GM13977 (cell line): ENCODE data around the gene WASF2.

Experiments
- DNase-seq: peaks from one replicate; pipeline ENCODE4 v3.0.0; 2012; ENCODE audit warnings: low spot score
- in situ Hi-C: fragments of 300-500 bp; cut with MboI; formaldehyde crosslinking; loops from one replicate; pipeline ENCODE4 v1.12.0; 2022; ENCODE audit warnings: low sequenced_read_pairs, low pct_unique_long_range_greater_than_20kb, mixed read lengths, inconsistent platforms; ENCODE audit not compliant: unreplicated experiment
- TF ChIP-seq, protein P1 (sequence below): IDR thresholded peaks from 2 replicates; pipeline ENCODE4 v1.5.1; 2012; ENCODE audit warnings: mild to moderate bottlenecking, control low read depth; ENCODE audit not compliant: insufficient read depth; ENCODE audit errors: extremely low read depth, missing control alignments

Gene WASF2

DNA sequence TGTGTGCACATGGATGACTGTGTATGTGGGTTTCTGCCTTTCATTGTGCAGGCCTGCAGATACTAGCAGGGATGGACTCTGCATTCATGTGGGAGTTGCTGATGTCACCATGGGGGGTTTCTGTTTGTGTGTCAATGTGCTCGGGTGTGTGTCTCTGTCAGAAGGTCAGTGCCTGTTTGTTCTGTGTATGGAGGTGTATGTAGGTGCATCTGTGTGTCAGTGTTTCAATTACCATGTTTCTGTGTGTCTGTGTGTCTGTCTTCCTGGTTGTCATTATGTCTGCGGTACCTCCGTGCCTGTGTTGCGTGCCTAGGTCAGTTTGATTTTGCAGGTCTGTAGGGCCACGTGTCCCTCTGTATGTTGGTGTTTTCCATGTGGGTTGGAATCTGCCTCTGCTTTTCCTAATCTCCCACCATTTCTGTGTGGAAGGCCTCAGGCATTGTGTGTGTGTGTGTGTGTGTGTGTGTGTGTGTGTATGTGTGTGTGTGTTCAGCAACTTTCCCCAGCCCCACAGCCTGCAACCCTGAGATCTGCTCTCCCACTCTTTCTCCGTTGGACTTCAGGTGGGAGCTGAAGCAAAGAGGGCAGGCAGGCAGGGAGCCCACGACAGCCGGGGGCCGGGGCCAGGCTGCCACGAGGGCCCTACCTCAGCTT, 36.7 kb upstream of the WASF2 start:
- in situ Hi-C loops = no loop called here
- peak; percentile 73 for DNase-seq
- TF ChIP-seq, protein P1, sequence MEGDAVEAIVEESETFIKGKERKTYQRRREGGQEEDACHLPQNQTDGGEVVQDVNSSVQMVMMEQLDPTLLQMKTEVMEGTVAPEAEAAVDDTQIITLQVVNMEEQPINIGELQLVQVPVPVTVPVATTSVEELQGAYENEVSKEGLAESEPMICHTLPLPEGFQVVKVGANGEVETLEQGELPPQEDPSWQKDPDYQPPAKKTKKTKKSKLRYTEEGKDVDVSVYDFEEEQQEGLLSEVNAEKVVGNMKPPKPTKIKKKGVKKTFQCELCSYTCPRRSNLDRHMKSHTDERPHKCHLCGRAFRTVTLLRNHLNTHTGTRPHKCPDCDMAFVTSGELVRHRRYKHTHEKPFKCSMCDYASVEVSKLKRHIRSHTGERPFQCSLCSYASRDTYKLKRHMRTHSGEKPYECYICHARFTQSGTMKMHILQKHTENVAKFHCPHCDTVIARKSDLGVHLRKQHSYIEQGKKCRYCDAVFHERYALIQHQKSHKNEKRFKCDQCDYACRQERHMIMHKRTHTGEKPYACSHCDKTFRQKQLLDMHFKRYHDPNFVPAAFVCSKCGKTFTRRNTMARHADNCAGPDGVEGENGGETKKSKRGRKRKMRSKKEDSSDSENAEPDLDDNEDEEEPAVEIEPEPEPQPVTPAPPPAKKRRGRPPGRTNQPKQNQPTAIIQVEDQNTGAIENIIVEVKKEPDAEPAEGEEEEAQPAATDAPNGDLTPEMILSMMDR = no peak

DNA sequence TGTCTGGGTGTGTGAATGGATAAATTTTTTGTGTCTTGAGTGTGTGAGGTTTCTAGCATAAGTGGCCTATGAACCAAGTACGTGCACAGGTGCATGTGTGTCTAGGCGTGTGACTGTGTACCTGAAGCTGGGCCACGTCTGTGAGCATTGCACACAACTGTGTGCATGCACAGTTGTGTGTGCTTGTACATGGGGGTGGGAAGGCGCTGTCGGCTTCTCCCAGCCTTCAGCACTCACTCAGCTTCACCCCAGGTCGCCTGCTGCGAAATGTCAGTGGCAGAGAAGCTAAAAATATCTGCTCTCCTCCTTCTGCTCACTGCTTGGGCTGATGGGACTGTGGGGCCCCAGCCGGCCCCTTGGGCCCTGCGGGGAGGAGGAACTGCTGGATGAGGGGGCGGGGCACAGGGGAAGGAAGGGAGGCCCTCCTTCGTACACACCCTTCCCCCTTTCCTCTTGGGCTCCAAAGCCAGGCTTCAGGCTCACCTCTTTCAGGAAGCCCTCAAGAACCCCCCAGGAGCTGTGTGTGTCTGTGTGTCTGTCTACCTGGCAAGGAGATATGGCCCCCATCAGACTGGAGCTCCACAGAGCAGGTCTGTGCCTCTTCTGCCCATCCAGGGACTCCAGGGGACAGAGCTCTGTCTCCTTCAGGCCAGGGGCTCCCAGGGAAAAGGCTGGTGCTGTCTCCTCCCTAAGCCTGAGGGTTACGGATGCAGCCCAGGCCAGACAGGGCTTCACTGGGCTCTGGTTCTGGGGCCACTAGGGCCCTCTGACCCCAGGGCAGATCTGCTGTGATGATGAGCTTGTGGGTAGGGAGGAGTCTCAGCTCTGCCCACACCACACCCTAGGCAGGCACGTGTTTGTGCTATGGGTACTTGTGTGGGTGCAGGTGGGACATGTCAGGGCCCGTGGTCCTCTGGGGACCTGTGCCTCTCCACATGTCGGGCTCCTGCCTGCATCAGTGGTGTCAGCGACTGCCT, 35.6 kb upstream of the WASF2 start:
- peak; percentile 85 for DNase-seq
- TF ChIP-seq, protein P1 = no peak
- in situ Hi-C loops = no loop called here

DNA sequence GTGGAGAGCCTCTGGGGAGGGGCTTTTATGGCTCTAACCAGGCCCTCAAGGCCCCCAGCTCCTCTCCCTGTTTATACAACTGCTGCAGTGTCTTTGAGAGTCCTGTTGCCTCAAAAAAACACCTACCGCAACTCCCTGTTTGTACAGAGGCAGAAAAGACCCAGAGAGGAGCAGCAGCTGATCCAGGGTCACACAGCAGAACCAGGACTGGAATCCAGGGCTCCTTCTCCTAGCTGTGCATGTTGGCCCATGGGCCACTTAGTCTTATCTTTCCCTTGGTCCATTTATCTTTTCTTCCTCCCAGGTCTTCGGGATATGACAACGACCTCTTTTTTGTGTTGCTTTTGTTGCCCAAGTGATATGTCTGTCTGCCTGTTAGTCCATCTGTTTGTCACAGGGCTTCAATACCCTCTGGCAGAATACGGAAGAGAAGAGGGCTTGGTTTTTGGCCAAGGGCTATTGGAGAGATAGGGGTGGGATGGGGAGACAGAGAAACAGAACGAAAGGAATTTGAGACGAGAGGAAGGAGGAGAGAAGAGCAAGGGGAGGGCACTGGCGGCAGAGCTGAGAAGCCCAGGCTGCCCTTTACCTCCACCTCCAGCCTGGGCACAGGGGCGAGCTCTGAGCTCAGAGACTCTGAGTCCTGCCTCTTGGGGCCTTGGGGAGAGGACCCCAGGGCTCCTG, 33.5 kb upstream of the WASF2 start:
- TF ChIP-seq, protein P1 = no peak
- in situ Hi-C loops = no loop called here
- no peak for DNase-seq

DNA sequence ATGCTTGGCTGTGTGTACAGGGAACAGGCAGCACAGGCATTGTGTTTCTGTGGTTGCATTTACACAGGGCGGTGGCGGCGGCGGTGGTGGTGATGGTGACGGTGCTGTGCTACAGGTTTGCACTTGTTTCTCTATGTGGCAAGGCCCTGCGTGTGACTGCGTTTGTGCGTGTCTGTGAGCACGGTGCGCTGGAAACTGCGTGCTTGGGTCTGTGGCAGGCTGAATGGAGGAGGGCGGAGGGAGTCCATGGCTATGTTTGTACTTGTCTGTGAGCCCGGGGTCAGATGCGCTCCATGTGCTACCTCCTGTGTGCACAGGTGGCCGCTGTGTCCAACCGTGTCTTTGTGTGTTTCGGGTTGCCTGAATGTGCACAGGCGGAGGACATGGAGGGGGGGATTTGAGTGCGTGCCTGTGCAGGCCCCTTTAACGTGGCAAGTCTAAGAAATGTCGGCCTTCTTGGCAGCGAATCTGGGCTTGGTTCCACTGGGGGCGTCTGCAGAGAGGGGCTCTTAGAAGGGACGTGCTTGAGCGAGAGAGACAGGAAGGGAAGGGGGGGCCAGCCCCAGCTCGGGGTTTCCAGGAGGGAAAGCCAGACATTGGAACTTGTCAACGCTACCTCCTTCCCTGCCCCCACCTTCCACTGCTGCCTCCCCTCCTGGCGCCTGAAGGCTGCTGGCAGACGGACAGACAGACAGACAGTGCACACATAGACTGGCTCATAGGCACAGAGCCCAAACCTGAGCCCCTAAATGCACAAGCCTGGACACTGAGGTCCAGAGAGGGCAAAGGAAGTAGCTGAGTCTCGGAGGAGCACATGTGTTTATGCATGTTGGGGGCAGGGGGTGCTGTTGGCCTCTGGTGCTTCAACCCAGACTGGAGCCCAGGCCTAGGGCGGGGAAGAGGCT, 32.7 kb upstream of the WASF2 start:
- in situ Hi-C loops = no loop called here
- TF ChIP-seq, protein P1 = no peak
- DNase-seq = no peak

DNA sequence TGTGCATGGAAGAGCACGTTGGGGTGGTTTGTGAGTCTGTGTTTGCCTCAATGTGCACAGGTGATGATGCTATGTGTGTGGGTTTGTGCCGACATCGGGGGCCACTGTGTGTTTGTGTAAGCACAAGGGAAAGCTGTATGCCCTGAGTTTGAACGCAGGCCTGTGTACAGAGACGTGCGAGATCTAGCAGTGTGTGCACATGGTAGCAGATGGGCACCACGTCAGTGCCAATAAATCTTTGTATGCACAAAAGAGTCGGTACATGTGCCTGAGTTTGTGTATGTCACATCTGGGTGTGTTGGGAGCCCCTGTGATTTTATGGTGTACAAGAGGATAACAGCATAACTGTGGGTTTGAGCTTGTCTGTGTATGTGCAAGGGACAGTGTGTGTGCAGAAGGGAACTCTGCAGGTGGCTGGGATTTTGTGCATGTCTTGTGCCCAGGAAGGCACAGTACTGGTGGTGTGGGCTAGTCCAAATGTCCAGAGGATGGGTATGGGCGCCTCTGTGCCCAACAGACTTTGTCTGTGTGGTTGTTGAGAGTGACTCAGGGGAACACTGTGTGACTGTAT, 32.0 kb upstream of the WASF2 start:
- no peak for DNase-seq
- in situ Hi-C loops = no loop called here

More for the DNA sequence above, 32.0 kb upstream of the WASF2 start:
- TF ChIP-seq, protein P1 = no peak
